ENCODE results near the gene AKAP3.

GRCh38 chr12:4580281-4580688, 68.6 kb downstream of the AKAP3 start:
- TF ChIP-seq CTCF (optimal IDR thresholded peaks at IDR 0.05 in 1 of 3, IDR thresholded peaks at IDR 0.05 in 1 of 3, conservative IDR thresholded peaks at IDR 0.05 in 1 of 3; ENCODE audit: extremely low read depth in 1 of 3, insufficient read depth in 2 of 3, low read length in 3 of 3) (no peak), EZH2 (IDR thresholded peaks at IDR 0.05; ENCODE audit: low read length) (no peak)

Measured in keratinocyte (primary cell).